Pancreas (tissue), 10 donors: Measurements from ENCODE around the gene RPS6KB2. TPM values are rescaled to one million over a fixed set of nuclear protein-coding genes. Genes with fewer than 3 reads are reported as not detected.
A peak's percentile ranks its signal among the peaks of the same experiment; 100 is the strongest.

ENCODE experiments used
- ATAC-seq, 4 donors: fragments of 200-7000 bp; cut with Tn5 transposase; one replicate each; pipeline versions ENCODE4 v1.8.0 to v1.9.1; 2020; ENCODE audit warnings: mild to moderate bottlenecking in 4 of 4, moderate library complexity in 4 of 4
- DNase-seq, 6 donors: peaks; one replicate each; pipeline ENCODE4 v3.0.0-alpha.2; 2020
- FAIRE-seq: peaks from 2 replicates; lab custom pipeline; 2012; peaks lifted over from hg19 to GRCh38; lab: Jason Lieb, UNC
- H3K27ac ChIP-seq, 4 donors: fragments of 200-600 bp; sonication (generic); 1 replicate in 3 of 4; 2 replicates in 1 of 4; pipeline versions ENCODE4 v1.5.0 to v1.8.0; 2020
- H3K27me3 ChIP-seq, 4 donors: fragments of 200-600 bp; one replicate each; pipeline ENCODE4 v1.8.0; 2021
- H3K36me3 ChIP-seq, 3 donors: fragments of 200-600 bp; sonication (generic) in 1 of 3; one replicate each; pipeline versions ENCODE4 v1.5.0 to v1.8.0; 2020 to 2021
- H3K4me1 ChIP-seq, 3 donors: fragments of 200-600 bp; one replicate each; pipeline ENCODE4 v1.8.0; 2021
- H3K4me3 ChIP-seq, 4 donors: fragments of 200-600 bp; sonication (generic) in 2 of 4; one replicate each; pipeline versions ENCODE4 v1.5.0 to v1.8.0; 2020 to 2021
- H3K9me3 ChIP-seq, 4 donors: fragments of 200-600 bp; one replicate each; pipeline ENCODE4 v1.8.0; 2021
- CTCF ChIP-seq, 4 donors: fragments of 200-600 bp; sonication (generic) in 3 of 4; IDR thresholded peaks; one replicate each; pipeline versions ENCODE4 v1.5.0 to v1.8.0; 2021; ENCODE audit warnings: antibody characterized with exemption in 4 of 4
- WGBS, 2 donors: extraction: QIAGEN DNeasy Blood & Tissue Kit; methylation state at CpG; one replicate each; pipeline ENCODE4 v1.1.7; 2013; 5-methylcytosine and 5-hydroxymethylcytosine counted together
- intact Hi-C, 3 donors: fragments of 100-400 bp; cut with DNase I; formaldehyde crosslinking; loops; one replicate each; pipeline versions ENCODE4 v1.11.1 to v1.14.2; 2022
- polyA plus RNA-seq, 2 donors: library from polyadenylated mRNA; stranded (reverse); fragments of 200-250 nt; gene quantifications; one replicate each; pipeline ENCODE4 v1.2.3, GENCODE V29; 2013
- total RNA-seq, 6 donors: library from RNA; stranded (reverse); fragmentation: NEBNext Ultra II Directional in 4 of 6; extraction: Animal tissue kit (Norgen Biotek cat#: 25700) in 4 of 6; gene quantifications; one replicate each; pipeline versions ENCODE4 v1.2.1 to v1.2.4, GENCODE V29; 2021 to 2023
- donor health status: healthy with polysubstance abuse.
- donor health status: DM: no; HTN: no; CAD: no; lungs with moderate emphysema.
- donor health status: DM: no; HTN: no; CAD: no.
- donor health status: control.
- donor health status: control.
- donor health status: Bipolar disorder and iron deficiency.
- donor health status: DM: yes; HTN: yes; CAD: no.
- donor health status: DM: no; HTN: no; CAD: no.
- donor health status: DM: no; HTN: no; CAD: no.
- donor health status: DM: yes; HTN: yes; CAD: no.

RPS6KB2 gene
- total and polyA plus RNA-seq, 8 donors: 17.6 to 71.6 (median 25.3) TPM

GRCh38 chr11:67417425-67417824 lies 10.9 kb upstream of the RPS6KB2 start:
- no peaks in the 10 kb centered on the region for H3K36me3 ChIP-seq
- no peak for TF ChIP-seq CTCF (IDR thresholded peaks at IDR 0.05)
- H3K27me3 ChIP-seq: no peaks in the 10 kb centered on the region
- intact Hi-C loops: loop anchor here in 1 of 3 donors (10.0 kb wide), 1 partner anchor 87 kb away; the partner anchor contains the start of genes CDK2AP2 and PITPNM1
- H3K4me3 ChIP-seq: no peak overlapping the region
- peaks cover 0 to 14% (median 13%) of the 10 kb centered on the region in 3 donors for H3K4me1 ChIP-seq
- FAIRE-seq (no peak), DNase-seq (peak in 2 of 6 donors; percentile 63 to 85), ATAC-seq (no peak)
- H3K27ac ChIP-seq: no peak overlapping the region
- WGBS, 2 donors: 85 to 88% methylated on average over 11 to 12 of the region's 12 CpGs
- H3K9me3 ChIP-seq: no peaks in the 10 kb centered on the region

- ATAC-seq: peak; percentile 6 to 22 (median 8)
- TF ChIP-seq CTCF (IDR thresholded peaks at IDR 0.05): no peak
- no peak for FAIRE-seq
- WGBS, 2 donors: 42 to 50% methylated on average over 26 of the region's 26 CpGs
- Histone ChIP-seq H3K9me3 (no peaks in the 10 kb centered on the region), H3K4me3 (no peak overlapping the region), H3K4me1 (peaks cover 0 to 14% (median 13%) of the 10 kb centered on the region in 3 donors), H3K27me3 (no peaks in the 10 kb centered on the region), H3K36me3 (no peaks in the 10 kb centered on the region), H3K27ac (no peak overlapping the region)
- intact Hi-C loops: loop anchor here in 1 of 3 donors (10.0 kb wide), 1 partner anchor 86 kb away; the partner anchor contains the start of genes CDK2AP2 and PITPNM1
- peak in 5 of 6 donors; percentile 47 to 90 (median 73) for DNase-seq
Measured at GRCh38 chr11:67418476-67419281, 9.6 kb upstream of the RPS6KB2 start.

- Histone ChIP-seq H3K27me3 (no peaks in the 10 kb centered on the region), H3K36me3 (no peaks in the 10 kb centered on the region), H3K9me3 (no peaks in the 10 kb centered on the region), H3K4me1 (peaks cover 0 to 14% (median 13%) of the 10 kb centered on the region in 3 donors), H3K4me3 (peak overlapping the region in 1 of 4 donors; percentile 66), H3K27ac (peak overlapping the region in 1 of 4 donors; percentile 95)
- WGBS, 2 donors: 82 to 87% methylated on average over 21 of the region's 21 CpGs
- DNase-seq: peak in 2 of 6 donors; percentile 47 to 85
- no peak for ATAC-seq
- intact Hi-C loops: loop anchor here in 1 of 3 donors (10.0 kb wide), 1 partner anchor 85 kb away; the partner anchor contains the start of genes CDK2AP2 and PITPNM1
- no peak for FAIRE-seq
- no peak for TF ChIP-seq CTCF (IDR thresholded peaks at IDR 0.05)
Measured at GRCh38 chr11:67419325-67420049, 8.8 kb upstream of the RPS6KB2 start.

GRCh38 chr11:67420147-67420645 lies 8.1 kb upstream of the RPS6KB2 start:
- H3K27ac ChIP-seq: peak overlapping the region; percentile 88 to 95 (median 93)
- FAIRE-seq: no peak
- DNase-seq: peak in 1 of 6 donors; percentile 69
- H3K9me3 ChIP-seq: no peaks in the 10 kb centered on the region
- ATAC-seq: no peak
- no peaks in the 10 kb centered on the region for H3K27me3 ChIP-seq
- H3K4me3 ChIP-seq: peak overlapping the region; percentile 44 to 88 (median 68)
- H3K4me1 ChIP-seq: peaks cover 0 to 13% (median 11%) of the 10 kb centered on the region in 3 donors
- no peaks in the 10 kb centered on the region for H3K36me3 ChIP-seq
- no peak for TF ChIP-seq CTCF (IDR thresholded peaks at IDR 0.05)
- WGBS, 2 donors: 24 to 33% methylated on average over 13 to 15 of the region's 15 CpGs
- intact Hi-C loops: no loop called here
